HG02943 (cell line): Measurements from ENCODE around the gene FSTL3.
"Not testable (repeated sequence)": the region's sequence is repeated elsewhere in the genome, so short reads cannot be mapped to it uniquely, and the experiment has no call there.

Experiments used
- ATAC-seq: cut with Tn5 transposase; IDR thresholded peaks from one replicate; pipeline ENCODE4 v1.9.1; 2021; ENCODE audit warnings: mild to moderate bottlenecking, low read depth, moderate library complexity; ENCODE audit not compliant: unreplicated experiment

Gene FSTL3

GRCh38 chr19:660793-661426, 15.3 kb upstream of the FSTL3 start:
- ATAC-seq, result no peak

GRCh38 chr19:661427-662196, 14.6 kb upstream of the FSTL3 start:
- no peak for ATAC-seq

- ATAC-seq, result peak; percentile 4
These were observed 13.8 kb upstream of the FSTL3 start for GRCh38 chr19:662207-662961.

GRCh38 chr19:662962-663681, 13.1 kb upstream of the FSTL3 start, which contains the start of gene RNF126:
Gene RNF126 (minus strand): TSS chr19:663214. CDS start chr19:663121, 93 bp downstream.
- peak; percentile 52 for ATAC-seq

DNA sequence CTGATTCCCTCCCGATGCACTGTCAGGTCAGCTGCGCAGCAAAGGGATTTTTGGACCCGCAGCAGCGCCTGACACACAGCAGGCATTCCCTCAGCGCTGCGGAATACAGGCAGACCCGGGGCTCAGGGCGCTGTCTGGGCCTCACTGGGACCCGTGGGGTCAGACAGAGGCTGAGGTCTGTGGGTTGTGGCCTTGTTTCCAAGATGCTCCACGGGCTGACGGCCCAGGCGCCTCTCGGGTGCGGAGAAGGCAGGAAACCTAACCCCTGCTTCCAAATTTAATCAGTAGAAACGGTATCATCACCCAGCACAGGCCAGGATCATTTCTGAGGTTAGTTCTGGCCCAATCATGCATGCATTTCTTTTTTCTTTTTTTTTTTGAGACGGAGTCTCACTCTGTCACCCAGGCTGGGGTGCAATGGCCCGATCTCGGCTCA, 12.5 kb upstream of the FSTL3 start:
- no peak for ATAC-seq

DNA sequence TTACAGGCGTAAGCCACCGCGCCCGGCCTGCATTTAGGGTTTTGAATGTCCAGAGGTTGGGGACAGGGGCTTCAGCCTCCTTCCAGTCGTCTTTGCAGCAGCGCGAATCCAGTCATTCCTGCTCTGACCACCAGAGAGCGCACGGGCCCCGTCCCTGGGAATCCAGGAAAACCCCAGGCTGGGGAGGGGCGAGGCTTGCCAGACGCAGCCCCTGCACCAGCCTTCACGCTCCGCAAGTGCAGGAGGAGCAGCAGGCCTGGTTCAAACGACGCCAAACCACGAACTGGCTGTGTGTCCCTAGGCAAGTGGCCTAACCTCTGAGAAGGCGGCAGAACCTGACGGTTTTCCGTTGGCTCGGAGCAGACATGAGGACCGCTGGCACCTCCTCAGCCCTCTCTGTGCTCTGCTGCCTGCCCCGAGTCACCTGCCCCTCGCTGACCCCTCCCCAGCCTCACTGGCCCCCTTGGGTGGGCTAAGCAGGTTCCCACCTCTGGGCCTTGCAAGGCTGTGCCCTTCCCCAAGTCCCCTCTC, 11.2 kb upstream of the FSTL3 start:
- no peak for ATAC-seq

GRCh38 chr19:666985-667573, 9.1 kb upstream of the FSTL3 start:
- not testable (repeated sequence) for ATAC-seq

GRCh38 chr19:668675-669434, 7.3 kb upstream of the FSTL3 start:
- ATAC-seq, result not testable (repeated sequence)

DNA sequence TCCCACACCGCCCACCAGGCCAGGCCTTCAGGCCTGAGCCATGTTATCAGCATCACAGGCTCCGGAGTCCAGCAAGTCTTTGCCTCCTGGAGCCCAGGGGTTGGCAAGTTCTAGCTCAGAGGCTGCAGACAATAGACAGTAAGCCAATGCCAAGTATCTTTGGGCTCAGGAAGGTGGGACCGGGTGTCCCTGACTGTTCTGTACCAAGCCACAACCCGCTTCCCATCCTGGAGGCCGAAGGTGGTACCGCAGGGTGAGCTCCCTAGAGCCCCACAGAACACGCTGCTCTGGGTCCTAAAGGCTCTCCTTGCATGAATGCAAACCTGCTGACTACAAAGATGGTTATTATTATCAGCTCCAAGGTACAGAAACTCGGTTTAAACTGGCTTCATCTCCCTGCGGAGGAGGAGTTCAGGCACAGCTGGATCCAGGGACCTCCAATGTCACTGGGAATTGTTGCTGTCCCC, 5.5 kb upstream of the FSTL3 start:
- ATAC-seq, result no peak

DNA sequence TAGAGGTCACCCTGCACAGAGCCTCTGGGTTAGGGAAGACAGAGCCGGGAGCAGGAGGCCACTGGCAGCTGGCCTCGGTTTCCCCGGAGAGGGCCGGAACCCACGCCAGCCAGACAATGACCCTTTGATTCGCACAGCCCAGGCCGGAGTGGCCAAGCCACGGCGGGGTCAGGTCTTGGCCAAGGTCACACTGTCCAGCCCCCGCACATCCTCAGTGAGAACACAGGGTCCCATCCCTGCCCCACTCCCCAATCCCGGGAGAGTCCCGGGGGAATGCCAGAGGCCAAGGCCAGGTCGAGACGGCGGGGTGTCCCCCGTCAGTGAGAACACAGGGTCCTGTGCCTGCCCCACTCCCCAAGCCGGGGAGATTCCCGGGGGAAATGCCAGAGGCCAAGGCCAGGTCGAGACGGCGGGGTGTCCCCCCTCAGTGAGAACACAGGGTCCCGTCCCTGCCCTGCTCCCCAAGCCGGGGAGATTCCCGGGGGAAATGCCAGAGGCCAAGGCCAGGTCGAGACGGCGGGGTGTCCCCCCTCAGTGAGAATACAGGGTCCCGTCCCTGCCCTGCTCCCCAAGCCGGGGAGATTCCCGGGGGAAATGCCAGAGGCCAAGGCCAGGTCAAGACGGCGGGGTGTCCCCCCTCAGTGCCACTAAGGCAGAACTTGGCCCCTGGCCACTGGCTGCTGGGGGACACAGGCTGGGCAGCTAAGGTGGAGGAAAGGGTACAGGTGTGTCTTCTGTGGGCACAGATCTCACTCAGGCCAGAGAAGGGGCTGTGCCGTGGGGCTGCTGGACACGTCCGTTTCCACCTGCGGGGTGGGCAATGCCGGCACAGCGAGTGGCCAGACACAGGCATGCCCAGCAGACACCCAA, 1.7 kb upstream of the FSTL3 start:
- no peak for ATAC-seq

GRCh38 chr19:676007-676338, 219 bp upstream of the FSTL3 start:
- no peak for ATAC-seq

- ATAC-seq, result no peak
These were observed 1.0 kb downstream of the FSTL3 start for GRCh38 chr19:677201-677600.

DNA sequence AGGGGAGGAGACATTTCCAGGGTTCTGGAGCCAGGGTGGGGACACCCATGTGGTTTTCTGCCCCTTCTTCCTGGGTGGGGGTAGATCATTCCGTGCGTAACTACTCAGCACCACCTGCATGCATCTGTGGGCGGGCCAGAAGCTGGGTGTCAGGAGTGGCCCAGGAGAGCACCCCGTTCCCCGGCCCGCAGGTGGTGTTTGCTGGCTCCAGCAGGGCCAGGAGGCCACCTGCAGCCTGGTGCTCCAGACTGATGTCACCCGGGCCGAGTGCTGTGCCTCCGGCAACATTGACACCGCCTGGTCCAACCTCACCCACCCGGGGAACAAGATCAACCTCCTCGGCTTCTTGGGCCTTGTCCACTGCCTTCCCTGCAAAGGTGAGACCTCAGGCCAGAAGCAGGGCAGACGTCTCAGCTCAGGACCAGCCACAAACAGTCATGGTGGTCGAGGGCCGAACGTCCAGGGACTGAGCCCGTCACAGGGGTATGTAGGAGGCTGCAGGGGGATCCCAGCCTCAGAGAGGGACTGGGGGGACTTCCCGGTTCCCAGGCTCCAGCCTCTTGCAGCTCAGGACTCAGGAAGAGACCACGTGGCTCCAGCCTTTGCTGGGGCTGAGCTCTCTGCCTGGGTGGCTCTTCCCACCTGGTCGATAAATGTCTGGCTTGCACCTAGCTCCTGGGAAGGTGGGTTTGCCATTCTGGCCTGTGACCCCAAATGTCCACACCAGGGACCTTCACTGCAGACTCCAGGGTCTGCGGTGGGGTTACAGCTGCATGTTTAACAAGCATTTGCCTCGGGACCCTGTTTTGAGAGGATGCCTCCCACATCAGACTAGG, 1.6 kb downstream of the FSTL3 start:
- no peak for ATAC-seq

DNA sequence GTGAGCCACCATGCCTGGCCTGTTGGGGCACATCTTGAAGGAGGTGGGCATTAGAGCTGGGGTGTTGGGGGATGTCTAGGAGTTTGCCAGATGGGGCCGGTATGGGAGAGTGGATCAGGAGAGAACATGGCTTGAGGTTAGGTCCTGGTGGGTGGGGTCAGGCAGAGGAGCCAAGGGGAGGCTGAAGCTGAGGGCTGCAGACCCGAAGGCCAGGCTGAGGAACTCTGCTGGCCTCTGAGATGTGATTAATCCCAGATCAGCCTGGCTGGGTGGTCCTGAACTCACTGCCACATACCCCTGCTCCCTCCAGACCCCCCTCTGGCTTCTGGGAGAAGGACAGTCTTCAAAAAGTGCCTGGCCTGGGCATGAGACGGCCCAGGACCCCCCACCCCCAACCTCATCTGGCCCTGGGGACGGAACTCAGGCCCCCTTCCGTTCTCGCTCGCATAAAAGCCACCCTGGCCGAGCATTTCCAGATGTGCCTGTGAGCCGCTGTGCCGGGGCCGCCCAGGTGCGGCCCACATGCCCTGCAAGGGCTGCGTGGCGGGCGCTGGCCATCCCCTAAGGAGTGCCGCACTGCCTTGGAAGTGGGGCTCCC, 2.7 kb downstream of the FSTL3 start:
- ATAC-seq, result no peak

- ATAC-seq, result no peak
These were observed 3.5 kb downstream of the FSTL3 start for GRCh38 chr19:679418-680286.
